ENCODE results near the gene SSR1. TPM values are rescaled to one million over a fixed set of nuclear protein-coding genes. Genes with fewer than 3 reads are reported as not detected.

Gene SSR1
- total RNA-seq, 4 donors from 2014 or later: 26.6 to 65.7 (median 36.8) TPM

DNA sequence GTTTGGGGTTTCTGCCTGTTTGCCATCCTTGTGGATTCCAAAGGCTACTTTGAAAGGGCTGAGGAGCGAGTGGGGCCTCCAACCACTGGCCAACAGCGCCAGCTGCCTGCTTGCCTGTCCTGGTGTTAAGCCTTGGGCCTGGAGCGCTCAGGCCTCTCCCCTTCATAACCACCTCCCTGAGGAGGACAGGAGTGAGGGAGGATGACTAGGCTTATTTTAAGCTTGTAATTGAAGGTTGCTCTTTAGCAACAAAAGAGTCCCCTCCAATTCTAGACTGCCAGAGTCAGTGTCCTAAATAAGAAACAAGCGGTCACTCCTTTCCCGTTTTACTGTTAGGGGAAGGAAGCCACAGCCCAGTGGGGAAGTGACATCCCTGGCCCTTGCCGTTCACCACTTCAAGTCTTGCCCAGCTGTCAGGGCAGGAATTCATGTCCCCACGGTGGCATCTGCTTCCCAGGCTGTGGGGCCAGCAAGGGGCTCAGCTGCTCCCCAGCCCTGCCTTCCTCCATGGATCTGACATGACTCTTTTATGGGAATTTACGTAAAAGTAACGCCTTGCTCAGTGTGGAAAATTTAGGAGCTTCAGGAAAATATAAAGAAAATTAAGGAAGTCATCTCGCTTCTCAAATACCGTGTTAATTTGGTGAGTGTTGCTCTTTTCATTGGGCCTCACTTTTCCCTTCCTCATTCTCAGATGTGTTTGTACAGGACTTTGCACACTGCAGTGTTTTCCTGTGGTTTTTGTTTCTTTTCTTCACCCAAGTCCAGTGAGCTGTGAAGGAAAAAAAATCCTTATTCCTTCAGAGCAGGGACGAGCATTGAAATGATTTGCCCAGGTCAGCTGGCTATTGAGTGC lies 57.8 kb downstream of the SSR1 start:
- TF ChIP-seq, protein P1, sequence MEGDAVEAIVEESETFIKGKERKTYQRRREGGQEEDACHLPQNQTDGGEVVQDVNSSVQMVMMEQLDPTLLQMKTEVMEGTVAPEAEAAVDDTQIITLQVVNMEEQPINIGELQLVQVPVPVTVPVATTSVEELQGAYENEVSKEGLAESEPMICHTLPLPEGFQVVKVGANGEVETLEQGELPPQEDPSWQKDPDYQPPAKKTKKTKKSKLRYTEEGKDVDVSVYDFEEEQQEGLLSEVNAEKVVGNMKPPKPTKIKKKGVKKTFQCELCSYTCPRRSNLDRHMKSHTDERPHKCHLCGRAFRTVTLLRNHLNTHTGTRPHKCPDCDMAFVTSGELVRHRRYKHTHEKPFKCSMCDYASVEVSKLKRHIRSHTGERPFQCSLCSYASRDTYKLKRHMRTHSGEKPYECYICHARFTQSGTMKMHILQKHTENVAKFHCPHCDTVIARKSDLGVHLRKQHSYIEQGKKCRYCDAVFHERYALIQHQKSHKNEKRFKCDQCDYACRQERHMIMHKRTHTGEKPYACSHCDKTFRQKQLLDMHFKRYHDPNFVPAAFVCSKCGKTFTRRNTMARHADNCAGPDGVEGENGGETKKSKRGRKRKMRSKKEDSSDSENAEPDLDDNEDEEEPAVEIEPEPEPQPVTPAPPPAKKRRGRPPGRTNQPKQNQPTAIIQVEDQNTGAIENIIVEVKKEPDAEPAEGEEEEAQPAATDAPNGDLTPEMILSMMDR (IDR thresholded peaks at IDR 0.05): no peak

DNA sequence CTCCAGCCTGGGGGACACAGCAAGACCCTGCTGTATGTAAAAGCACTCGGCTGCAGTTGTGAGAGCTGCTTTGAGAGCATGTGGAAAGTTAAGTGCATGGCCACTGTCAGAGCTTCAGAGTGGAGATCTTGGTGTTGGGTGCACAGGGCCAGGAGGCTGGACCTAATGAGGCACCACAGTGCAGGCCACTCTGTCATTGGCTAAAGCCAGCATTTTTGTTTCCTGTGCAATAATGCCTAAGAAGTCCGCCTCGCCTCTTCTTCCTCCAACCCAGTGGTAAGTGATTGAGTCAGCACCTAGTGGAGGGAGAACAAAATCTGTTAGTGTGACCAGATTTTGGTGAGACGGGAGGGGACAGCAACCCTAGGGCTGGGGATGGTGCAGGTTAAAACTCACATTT lies 60.6 kb downstream of the SSR1 start:
- peak overlapping the region in 2 of 4 donors; percentile 19 to 25 for H3K27ac ChIP-seq
- H3K27me3 ChIP-seq: no peaks in the 10 kb centered on the region
- H3K36me3 ChIP-seq: peaks cover 0 to 51% (median 0%) of the 10 kb centered on the region in 3 donors
- H3K4me3 ChIP-seq: no peak overlapping the region
- DNase-seq: no peak
- H3K4me1 ChIP-seq: no peaks in the 10 kb centered on the region
- TF ChIP-seq POLR2A (IDR thresholded peaks at IDR 0.05): no peak
- TF ChIP-seq, protein P1 (IDR thresholded peaks at IDR 0.05): no peak
- H3K9me3 ChIP-seq: no peaks in the 10 kb centered on the region

More for the DNA sequence above, 57.8 kb downstream of the SSR1 start:
- peaks cover 0 to 22% (median 0%) of the 10 kb centered on the region in 3 donors for H3K36me3 ChIP-seq
- DNase-seq: no peak
- no peaks in the 10 kb centered on the region for H3K27me3 ChIP-seq
- no peak overlapping the region for H3K4me3 ChIP-seq
- H3K9me3 ChIP-seq: no peaks in the 10 kb centered on the region
- H3K4me1 ChIP-seq: no peaks in the 10 kb centered on the region
- peak overlapping the region in 2 of 4 donors; percentile 59 for H3K27ac ChIP-seq

DNA sequence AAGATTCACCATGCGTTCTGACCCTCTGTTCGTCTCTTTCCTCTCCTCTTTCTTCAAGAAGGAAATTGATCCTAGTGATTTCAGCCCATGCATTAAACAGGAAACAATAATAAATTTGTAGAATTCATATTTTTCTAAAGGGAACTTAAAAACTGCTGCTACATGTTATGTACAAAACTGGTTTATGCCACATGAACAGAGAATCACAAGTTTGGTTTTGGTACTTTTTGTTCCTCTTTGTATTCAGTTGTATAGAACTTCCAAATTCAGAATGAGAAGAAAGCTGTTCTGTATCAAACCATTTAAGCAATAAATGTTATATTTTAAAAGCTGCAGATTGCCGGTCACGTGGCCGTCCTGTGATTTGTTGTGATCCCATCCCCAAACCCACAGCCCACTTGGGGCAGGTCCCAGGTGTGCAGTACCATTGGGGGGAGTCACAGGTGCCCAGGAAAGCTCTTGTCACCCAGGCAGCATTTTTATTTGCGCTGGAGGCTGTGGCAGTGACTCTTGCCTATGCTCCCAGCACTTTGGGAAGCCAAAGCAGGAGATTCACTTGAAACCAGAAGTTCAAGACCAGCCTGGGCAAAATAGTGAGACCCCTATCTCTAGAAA lies 61.2 kb downstream of the SSR1 start:
- Histone ChIP-seq H3K4me1 (no peaks in the 10 kb centered on the region), H3K36me3 (peaks cover 0 to 57% (median 0%) of the 10 kb centered on the region in 3 donors), H3K4me3 (no peak overlapping the region), H3K27me3 (no peaks in the 10 kb centered on the region), H3K27ac (peak overlapping the region in 2 of 4 donors; percentile 19 to 25), H3K9me3 (no peaks in the 10 kb centered on the region)
- TF ChIP-seq, protein P1 (IDR thresholded peaks at IDR 0.05): no peak
- no peak for TF ChIP-seq POLR2A (IDR thresholded peaks at IDR 0.05)
- no peak for DNase-seq

DNA sequence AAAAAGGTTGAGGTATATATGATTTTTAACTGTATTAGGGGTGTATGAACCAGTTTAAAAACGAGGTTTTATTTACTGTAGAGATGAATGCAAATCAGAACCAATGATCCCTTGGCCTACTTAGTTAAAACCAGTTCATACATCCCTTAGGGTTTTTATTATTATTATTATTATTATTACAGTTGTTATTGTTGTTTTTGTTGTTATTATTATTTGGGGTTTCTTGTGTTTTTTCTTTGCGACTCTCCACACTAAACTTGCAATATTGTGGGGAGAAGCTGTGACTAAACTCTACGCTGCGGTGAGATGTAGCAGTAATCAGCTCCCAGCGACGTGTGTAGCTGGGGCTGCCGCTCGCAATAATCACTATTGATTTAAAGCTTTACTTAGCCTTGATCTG lies 62.2 kb downstream of the SSR1 start:
- TF ChIP-seq POLR2A (IDR thresholded peaks at IDR 0.05): no peak
- peaks cover 0 to 65% (median 0%) of the 10 kb centered on the region in 3 donors for H3K36me3 ChIP-seq
- H3K9me3 ChIP-seq: no peaks in the 10 kb centered on the region
- H3K27me3 ChIP-seq: no peaks in the 10 kb centered on the region
- H3K4me3 ChIP-seq: no peak overlapping the region
- no peak overlapping the region for H3K27ac ChIP-seq
- DNase-seq: no peak
- H3K4me1 ChIP-seq: no peaks in the 10 kb centered on the region

DNA sequence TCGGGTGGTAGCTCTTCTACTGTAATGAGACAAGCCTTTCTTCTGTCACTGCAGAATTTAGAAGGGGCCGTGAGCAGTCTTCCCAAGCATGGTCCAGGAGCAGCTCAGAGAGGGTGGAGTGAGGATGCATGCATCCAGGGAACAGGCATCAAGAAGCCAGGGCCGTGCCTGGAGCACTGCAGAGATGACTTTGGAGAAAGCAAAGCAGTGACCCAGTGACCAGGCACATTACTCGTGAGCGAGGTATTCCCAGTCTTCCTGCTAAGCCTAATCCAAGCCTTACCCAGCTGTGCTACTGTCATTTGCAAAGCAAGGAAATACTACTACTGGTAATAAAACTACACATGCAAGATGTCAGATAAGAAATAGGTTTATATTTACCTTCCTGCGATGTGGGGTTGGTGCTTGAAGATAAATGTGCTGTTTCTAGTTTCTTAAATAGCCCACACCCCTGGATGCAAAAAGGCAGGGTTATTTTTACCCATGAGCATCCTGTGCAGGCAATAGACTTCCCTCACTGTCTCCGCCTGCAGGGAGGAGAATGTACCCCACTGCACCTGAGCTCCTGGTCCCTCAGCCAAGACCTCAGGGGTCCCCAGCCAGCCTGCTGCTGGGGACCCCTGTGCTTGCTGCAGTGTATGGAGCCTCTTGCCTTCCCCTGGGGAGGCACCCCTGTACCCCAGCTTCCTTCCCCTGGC lies 62.9 kb downstream of the SSR1 start:
- Histone ChIP-seq H3K4me3 (no peak overlapping the region), H3K9me3 (no peaks in the 10 kb centered on the region), H3K4me1 (no peaks in the 10 kb centered on the region), H3K27ac (no peak overlapping the region), H3K36me3 (peaks cover 0 to 69% (median 0%) of the 10 kb centered on the region in 3 donors), H3K27me3 (no peaks in the 10 kb centered on the region)
- TF ChIP-seq, protein P1 (IDR thresholded peaks at IDR 0.05): no peak
- no peak for TF ChIP-seq POLR2A (IDR thresholded peaks at IDR 0.05)
- no peak for DNase-seq

All from Peyer's patch (tissue), 4 donors.